Measurements from ENCODE around the gene DMD.

DNA sequence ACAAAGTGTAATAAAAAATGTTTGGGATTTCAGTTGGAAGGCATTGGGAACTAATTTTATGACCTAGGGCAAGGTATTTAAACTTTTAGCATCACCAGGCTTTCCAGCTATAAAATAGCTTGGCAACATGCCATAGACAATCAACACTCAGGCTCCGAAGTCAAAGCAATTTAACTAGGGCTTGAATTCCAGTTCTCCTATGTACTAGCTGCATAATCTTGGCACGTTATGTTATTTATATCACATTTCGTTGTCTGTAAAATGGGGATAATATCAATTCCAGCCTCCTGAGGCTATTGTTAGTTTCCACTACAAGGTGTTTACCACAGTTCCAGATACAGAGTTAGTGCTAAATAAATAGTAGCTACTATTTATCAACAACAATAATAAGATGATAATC is 78.8 kb downstream of the DMD start:
- TF ChIP-seq, protein P1, sequence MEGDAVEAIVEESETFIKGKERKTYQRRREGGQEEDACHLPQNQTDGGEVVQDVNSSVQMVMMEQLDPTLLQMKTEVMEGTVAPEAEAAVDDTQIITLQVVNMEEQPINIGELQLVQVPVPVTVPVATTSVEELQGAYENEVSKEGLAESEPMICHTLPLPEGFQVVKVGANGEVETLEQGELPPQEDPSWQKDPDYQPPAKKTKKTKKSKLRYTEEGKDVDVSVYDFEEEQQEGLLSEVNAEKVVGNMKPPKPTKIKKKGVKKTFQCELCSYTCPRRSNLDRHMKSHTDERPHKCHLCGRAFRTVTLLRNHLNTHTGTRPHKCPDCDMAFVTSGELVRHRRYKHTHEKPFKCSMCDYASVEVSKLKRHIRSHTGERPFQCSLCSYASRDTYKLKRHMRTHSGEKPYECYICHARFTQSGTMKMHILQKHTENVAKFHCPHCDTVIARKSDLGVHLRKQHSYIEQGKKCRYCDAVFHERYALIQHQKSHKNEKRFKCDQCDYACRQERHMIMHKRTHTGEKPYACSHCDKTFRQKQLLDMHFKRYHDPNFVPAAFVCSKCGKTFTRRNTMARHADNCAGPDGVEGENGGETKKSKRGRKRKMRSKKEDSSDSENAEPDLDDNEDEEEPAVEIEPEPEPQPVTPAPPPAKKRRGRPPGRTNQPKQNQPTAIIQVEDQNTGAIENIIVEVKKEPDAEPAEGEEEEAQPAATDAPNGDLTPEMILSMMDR (IDR thresholded peaks at IDR 0.05) = no peak
- no peak for TF ChIP-seq POLR2A (IDR thresholded peaks at IDR 0.05)
